IMR-90 (cell line): ENCODE measurements around the gene PSEN1.

Experiments used
- CEBPB ChIP-seq: IDR thresholded peaks from 2 replicates; pipeline ENCODE4 v1.6.1; 2012; ENCODE audit warnings: low read depth, low read length, improper control_type of control experiment
- CTCF ChIP-seq: conservative IDR thresholded peaks from 2 replicates; pipeline ENCODE4 v1.5.1; 2012; ENCODE audit warnings: mild to moderate bottlenecking, low read depth, low read length, improper control_type of control experiment
- FOS ChIP-seq: fragments of 150-350 bp; IDR thresholded peaks from 2 replicates; pipeline ENCODE4 v1.6.1; 2016; ENCODE audit warnings: low read depth, low read length
- MAFK ChIP-seq: IDR thresholded peaks from 2 replicates; pipeline ENCODE4 v1.6.1; 2012; ENCODE audit warnings: low read depth, low read length, improper control_type of control experiment
- MXI1 ChIP-seq: IDR thresholded peaks from 2 replicates; pipeline ENCODE4 v1.6.1; 2012; ENCODE audit warnings: low read depth, mild to moderate bottlenecking, low read length, moderate library complexity, borderline replicate concordance
- POLR2A ChIP-seq: IDR thresholded peaks from 2 replicates; pipeline ENCODE4 v1.6.1; 2012; ENCODE audit warnings: mild to moderate bottlenecking, low read depth, low read length
- RAD21 ChIP-seq: IDR thresholded peaks from 2 replicates; pipeline ENCODE4 v1.6.1; 2012; ENCODE audit warnings: low read length, improper control_type of control experiment
- SMC3 ChIP-seq: fragments of 150-350 bp; IDR thresholded peaks from 2 replicates; pipeline ENCODE4 v1.6.1; 2016; ENCODE audit warnings: low read depth, mild to moderate bottlenecking, antibody characterized with exemption, low read length, moderate library complexity
- USF2 ChIP-seq: fragments of 150-350 bp; IDR thresholded peaks from 2 replicates; pipeline ENCODE4 v1.6.1; 2017; ENCODE audit warnings: mild to moderate bottlenecking, antibody characterized with exemption, low read length, low read depth

DNA sequence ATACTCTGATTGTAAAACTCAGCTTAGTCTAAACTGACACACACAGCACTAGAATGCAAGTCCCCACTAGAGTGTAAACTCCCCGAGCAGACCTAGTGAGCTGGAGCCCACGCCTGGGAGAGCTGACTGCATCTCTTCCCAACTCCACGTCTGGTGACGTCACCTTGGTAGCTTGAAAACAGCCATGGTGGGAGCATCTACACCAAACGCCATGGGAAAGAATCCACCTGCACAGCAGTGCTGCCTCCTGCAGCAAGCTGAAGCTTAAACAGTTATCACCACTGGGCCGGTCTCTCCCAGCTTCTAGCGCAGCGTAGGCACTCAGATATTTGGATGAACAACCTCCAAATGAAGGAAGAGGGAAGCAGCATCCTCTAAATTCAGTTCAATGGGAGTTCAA is 96.7 kb downstream of the PSEN1 start:
- no peak for TF ChIP-seq FOS
- no peak for TF ChIP-seq POLR2A
- TF ChIP-seq SMC3, result no peak
- TF ChIP-seq MAFK, result no peak
- no peak for TF ChIP-seq CEBPB
- no peak for TF ChIP-seq CTCF
- no peak for TF ChIP-seq RAD21
- no peak for TF ChIP-seq MXI1
- TF ChIP-seq USF2, result no peak
